ENCODE measurements around the gene NTF4. TPM values are rescaled to one million over a fixed set of nuclear protein-coding genes. Genes with fewer than 3 reads are reported as not detected.

Gene NTF4, protein sequence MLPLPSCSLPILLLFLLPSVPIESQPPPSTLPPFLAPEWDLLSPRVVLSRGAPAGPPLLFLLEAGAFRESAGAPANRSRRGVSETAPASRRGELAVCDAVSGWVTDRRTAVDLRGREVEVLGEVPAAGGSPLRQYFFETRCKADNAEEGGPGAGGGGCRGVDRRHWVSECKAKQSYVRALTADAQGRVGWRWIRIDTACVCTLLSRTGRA
- total RNA-seq, result 1 to 10 TPM in 2 of 3 donors, not detected in 1; 3.9 to 6.4 TPM

DNA sequence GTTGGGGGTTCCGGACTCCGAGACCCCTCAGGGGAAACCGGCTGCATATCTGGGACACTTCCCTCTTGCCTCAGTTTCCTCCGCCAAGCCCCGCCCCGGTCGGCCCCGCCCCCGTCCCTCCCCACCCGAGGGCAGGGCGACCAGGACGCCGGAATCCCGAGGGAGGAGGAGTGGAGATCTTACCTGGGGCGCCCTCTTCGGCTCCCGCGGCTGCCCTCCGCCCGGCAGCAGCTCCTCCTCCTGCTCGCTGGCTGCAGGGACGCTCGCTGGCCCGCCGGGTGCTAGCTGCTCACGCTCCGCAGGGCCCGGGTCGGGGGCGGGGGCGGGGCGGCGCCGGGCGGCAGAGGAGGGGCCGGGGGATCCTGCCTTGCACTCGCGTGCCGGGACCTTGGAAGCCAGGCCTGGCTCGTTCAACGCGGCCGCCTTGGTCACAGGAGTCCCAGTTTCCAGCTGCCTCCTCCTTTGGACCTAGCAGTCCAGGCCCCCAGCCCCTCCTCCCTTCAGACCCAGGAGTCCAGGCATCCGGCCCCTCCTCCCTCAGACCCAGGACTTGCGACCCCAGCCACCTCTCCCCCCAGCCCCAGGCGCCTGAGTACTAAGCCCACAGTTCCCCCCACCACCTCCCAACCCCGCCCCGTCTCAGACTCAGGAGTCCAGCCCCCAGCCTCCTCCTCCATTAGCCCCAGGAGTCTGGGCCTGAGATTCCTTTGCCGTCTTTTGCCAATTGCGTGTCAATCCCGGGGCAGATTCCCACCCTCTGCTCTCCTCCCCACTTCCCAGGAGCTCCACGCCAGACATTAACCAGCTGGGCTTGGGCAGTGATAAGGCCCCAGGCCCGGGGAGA is at the start of gene NTF4:
Gene NTF4, minus strand, starts transcription at position 51 of the 844 bp plus-strand sequence. CDS start 2,821 bp downstream, outside the sequence.
- H3K4me3 ChIP-seq, result peak within 1 kb of the TSS in 2 of 3 donors; percentile 50 to 67
- H3K27ac ChIP-seq, result peak within 1 kb of the TSS; percentile 81 to 84
- no peaks in the 10 kb centered on the region for H3K4me1 ChIP-seq
- intact Hi-C loops (cut with DNase I; ENCODE audit: low total_unique reads), result loop anchor here (5.0 kb wide), 1 partner anchor 442 kb away; no protein-coding TSS in a partner anchor
- TF ChIP-seq, protein P1, sequence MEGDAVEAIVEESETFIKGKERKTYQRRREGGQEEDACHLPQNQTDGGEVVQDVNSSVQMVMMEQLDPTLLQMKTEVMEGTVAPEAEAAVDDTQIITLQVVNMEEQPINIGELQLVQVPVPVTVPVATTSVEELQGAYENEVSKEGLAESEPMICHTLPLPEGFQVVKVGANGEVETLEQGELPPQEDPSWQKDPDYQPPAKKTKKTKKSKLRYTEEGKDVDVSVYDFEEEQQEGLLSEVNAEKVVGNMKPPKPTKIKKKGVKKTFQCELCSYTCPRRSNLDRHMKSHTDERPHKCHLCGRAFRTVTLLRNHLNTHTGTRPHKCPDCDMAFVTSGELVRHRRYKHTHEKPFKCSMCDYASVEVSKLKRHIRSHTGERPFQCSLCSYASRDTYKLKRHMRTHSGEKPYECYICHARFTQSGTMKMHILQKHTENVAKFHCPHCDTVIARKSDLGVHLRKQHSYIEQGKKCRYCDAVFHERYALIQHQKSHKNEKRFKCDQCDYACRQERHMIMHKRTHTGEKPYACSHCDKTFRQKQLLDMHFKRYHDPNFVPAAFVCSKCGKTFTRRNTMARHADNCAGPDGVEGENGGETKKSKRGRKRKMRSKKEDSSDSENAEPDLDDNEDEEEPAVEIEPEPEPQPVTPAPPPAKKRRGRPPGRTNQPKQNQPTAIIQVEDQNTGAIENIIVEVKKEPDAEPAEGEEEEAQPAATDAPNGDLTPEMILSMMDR (IDR thresholded peaks at IDR 0.05), result no peak
- TF ChIP-seq POLR2AphosphoS5 (IDR thresholded peaks at IDR 0.05), result no peak
- TF ChIP-seq POLR2A (IDR thresholded peaks at IDR 0.05), result no peak
- peak in 1 of 2 donors; percentile 52 for DNase-seq (ENCODE audit: low spot score in 2 of 2)
- peaks cover 0 to 15% of the 10 kb centered on the region in 2 donors for H3K27me3 ChIP-seq
- no peaks in the 10 kb centered on the region for H3K9me3 ChIP-seq
- H3K36me3 ChIP-seq, result no peaks in the 10 kb centered on the region

DNA sequence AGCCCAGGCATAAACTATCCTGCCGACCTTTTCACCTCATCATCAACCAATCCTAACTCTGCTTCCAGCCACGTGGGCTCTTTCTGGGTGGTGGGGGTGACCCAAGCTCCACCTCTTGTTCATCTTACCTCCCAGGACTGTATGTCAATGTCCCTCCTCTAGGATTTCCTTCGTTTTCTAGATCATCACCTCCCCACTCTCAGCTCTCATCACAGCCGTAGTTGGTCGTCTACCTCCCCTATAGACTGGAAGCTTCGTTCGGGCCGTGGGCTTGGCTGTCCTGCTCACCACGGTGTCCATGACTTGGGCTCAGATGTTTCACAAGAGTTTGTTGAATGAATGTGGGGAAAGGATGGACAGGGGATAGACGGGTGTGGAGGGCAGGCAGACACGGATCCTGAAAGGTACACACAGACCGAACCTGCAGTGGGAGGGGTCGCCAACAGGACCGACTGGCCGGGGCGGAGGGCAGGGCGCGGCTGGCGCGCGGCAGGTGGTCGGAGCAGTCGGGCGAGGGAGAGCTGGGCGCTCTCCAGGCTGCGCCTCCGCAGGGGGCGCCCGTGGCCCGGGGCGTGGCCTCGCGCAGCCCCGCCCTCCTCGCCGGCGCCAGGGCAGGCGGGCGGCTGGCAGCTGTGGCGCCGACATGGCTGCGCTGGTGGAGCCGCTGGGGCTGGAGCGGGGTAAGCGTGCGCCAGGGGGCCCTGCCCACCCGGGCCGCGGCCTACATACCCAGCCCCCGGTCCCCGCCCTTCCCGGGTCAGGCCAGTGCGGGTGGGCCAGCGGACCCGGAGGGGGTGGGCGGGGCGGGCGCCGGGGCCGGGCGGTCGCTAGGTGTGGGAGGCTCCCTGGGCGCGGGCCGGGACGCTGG is 49.4 kb upstream of the NTF4 start, which contains the start of gene LIN7B:
Gene LIN7B, plus strand, starts transcription at position 609 of the 868 bp plus-strand sequence. Its CDS starts 35 bp downstream, at position 644.
- Histone ChIP-seq H3K9me3 (no peaks in the 10 kb centered on the region), H3K36me3 (no peaks in the 10 kb centered on the region), H3K27ac (peak within 1 kb of the TSS; percentile 69 to 78), H3K4me1 (peaks cover 0 to 11% of the 10 kb centered on the region in 2 donors), H3K27me3 (no peaks in the 10 kb centered on the region), H3K4me3 (peak within 1 kb of the TSS; percentile 75 to 95 (median 91))
- DNase-seq (ENCODE audit: low spot score in 2 of 2), result no peak
- TF ChIP-seq POLR2A (IDR thresholded peaks at IDR 0.05), result no peak
- TF ChIP-seq, protein P1 (IDR thresholded peaks at IDR 0.05), result peak in 1 of 3 donors; percentile 32
- no peak for TF ChIP-seq POLR2AphosphoS5 (IDR thresholded peaks at IDR 0.05)
- intact Hi-C loops (cut with DNase I; ENCODE audit: low total_unique reads), result no loop called here

DNA sequence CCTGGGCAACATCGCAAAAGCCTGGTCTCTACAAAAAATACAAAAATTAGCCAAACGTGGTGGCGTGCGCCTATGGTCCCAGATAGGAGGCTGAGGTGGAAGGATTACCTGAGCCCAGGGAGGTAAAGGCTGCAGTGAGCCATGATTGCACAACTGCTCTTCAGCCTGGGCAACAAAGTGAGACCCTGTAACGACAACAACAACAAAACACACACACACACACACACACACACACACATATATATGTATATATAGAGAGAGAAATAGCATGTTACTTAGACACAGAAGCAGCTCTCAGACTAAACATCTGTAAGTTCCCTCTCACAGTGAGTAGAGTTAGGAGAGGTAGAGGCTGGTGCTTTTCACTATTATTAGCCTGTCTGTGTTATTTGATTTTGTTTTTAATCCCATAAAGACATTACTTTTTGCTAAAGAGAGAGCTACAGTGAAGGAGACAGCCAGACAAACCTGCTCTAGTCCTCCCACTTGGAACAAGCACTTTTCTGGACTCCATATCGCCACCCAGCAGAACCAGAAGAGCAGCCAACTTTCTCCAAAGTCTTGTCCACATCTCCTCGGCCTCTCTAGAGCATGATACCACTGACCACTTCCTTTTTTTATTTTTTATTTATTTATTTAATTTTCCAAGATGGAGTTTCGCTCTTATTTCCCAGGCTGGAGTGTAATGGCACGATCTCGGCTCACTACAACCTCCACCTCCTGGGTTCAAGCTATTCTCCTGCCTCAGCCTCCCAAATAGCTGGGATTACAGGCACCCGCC is 46.8 kb upstream of the NTF4 start:
- Histone ChIP-seq H3K4me1 (peaks cover 0 to 3% of the 10 kb centered on the region in 2 donors), H3K36me3 (no peaks in the 10 kb centered on the region), H3K4me3 (no peak overlapping the region), H3K27ac (no peak overlapping the region), H3K27me3 (no peaks in the 10 kb centered on the region), H3K9me3 (no peaks in the 10 kb centered on the region)
- no peak for DNase-seq (ENCODE audit: low spot score in 2 of 2)
- TF ChIP-seq, protein P1 (IDR thresholded peaks at IDR 0.05), result no peak
- no peak for TF ChIP-seq POLR2AphosphoS5 (IDR thresholded peaks at IDR 0.05)
- TF ChIP-seq POLR2A (IDR thresholded peaks at IDR 0.05), result no peak
- intact Hi-C loops (cut with DNase I; ENCODE audit: low total_unique reads), result no loop called here

DNA sequence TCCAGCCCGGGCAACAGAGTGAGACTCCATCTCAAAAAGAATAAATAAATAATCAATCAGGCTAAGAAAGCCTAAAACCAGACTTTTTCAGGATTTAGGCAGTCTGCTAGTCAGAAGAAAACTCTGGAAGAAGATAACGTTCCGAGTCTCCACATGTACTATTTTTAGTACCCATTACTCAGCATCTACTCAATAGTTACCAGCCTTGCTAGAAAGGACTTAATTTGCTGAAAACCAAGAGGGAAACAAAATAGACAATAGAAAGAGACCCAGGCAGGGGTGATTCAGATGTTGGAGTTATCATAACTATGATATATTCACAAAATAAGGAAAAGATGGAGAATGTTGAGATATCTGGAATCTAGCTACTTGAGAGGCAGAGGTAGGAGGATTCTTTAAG is 45.9 kb upstream of the NTF4 start:
- TF ChIP-seq POLR2A (IDR thresholded peaks at IDR 0.05) (no peak), POLR2AphosphoS5 (IDR thresholded peaks at IDR 0.05) (no peak)
- TF ChIP-seq, protein P1 (IDR thresholded peaks at IDR 0.05), result no peak
- peaks cover 0 to 3% of the 10 kb centered on the region in 2 donors for H3K4me1 ChIP-seq
- no peak overlapping the region for H3K4me3 ChIP-seq
- DNase-seq (ENCODE audit: low spot score in 2 of 2), result no peak
- intact Hi-C loops (cut with DNase I; ENCODE audit: low total_unique reads), result no loop called here
- no peaks in the 10 kb centered on the region for H3K9me3 ChIP-seq
- no peak overlapping the region for H3K27ac ChIP-seq
- no peaks in the 10 kb centered on the region for H3K36me3 ChIP-seq
- H3K27me3 ChIP-seq, result no peaks in the 10 kb centered on the region

Data from breast epithelium (tissue), 4 donors.